GM20000 (cell line): ENCODE measurements around the gene CATSPER1.

Experiments used
- DNase-seq: peaks from one replicate; pipeline ENCODE4 v3.0.0; 2012; ENCODE audit warnings: low spot score
- CTCF ChIP-seq: IDR thresholded peaks from 2 replicates; pipeline ENCODE4 v1.5.1; 2012; ENCODE audit warnings: mild to moderate bottlenecking, control low read depth; ENCODE audit errors: extremely low read depth, missing control alignments

CATSPER1 gene

GRCh38 chr11:66016793-66017177, 9.5 kb downstream of the CATSPER1 start:
- DNase-seq: no peak

GRCh38 chr11:66015936-66016792, 10.1 kb downstream of the CATSPER1 start:
- DNase-seq: no peak
- no peak for TF ChIP-seq CTCF

More at GRCh38 chr11:66016793-66017177, 9.5 kb downstream of the CATSPER1 start:
- no peak for TF ChIP-seq CTCF

- no peak for DNase-seq
- no peak for TF ChIP-seq CTCF
Measured at GRCh38 chr11:66015454-66015881, 10.8 kb downstream of the CATSPER1 start.

GRCh38 chr11:66014804-66015453, 11.3 kb downstream of the CATSPER1 start:
- peak; percentile 14 for DNase-seq
- TF ChIP-seq CTCF: no peak

GRCh38 chr11:66013762-66014100, 12.5 kb downstream of the CATSPER1 start:
- no peak for DNase-seq

GRCh38 chr11:66012946-66013761, 13.1 kb downstream of the CATSPER1 start:
- peak; percentile 25 for DNase-seq
- TF ChIP-seq CTCF: no peak

More at GRCh38 chr11:66013762-66014100, 12.5 kb downstream of the CATSPER1 start:
- no peak for TF ChIP-seq CTCF
